Neural progenitor cell (in vitro differentiated cells): ENCODE measurements around the gene PHF10.

Experiments
- EZH2 ChIP-seq: fragments of 200-600 bp; sonication (generic); IDR thresholded peaks from 2 replicates; pipeline ENCODE4 v1.6.1; 2017; ENCODE audit warnings: antibody characterized with exemption, mild to moderate bottlenecking, moderate library complexity
- EZH2phosphoT487 ChIP-seq: fragments of 200-600 bp; sonication (generic); IDR thresholded peaks from 2 replicates; pipeline ENCODE4 v1.6.1; 2017; ENCODE audit warnings: antibody characterized with exemption
- TF ChIP-seq, protein P1 (sequence below): fragments of 200-600 bp; sonication (generic); IDR thresholded peaks from 2 replicates; pipeline ENCODE4 v1.5.1; 2017; ENCODE audit warnings: antibody characterized with exemption, mild to moderate bottlenecking

DNA sequence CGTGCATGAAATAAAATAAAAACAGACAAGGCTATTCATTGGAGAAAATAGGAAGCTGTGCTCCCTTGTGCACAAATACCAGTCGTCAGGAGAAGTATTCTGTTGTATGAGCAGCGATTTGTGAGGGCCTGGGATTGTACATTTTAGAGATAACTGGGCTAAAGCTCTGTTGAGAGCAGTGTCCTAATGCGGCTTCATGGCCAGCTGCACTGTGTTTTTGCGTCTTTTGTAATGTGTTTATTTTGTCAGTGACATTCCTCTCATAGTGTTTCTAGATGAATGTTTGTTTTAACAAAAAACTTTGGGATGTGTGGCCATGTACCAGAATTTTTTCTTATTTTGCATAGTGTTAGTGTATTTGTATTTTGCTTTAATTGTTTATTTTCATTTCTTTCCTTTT is 41.9 kb upstream of the PHF10 start:
- TF ChIP-seq, protein P1, sequence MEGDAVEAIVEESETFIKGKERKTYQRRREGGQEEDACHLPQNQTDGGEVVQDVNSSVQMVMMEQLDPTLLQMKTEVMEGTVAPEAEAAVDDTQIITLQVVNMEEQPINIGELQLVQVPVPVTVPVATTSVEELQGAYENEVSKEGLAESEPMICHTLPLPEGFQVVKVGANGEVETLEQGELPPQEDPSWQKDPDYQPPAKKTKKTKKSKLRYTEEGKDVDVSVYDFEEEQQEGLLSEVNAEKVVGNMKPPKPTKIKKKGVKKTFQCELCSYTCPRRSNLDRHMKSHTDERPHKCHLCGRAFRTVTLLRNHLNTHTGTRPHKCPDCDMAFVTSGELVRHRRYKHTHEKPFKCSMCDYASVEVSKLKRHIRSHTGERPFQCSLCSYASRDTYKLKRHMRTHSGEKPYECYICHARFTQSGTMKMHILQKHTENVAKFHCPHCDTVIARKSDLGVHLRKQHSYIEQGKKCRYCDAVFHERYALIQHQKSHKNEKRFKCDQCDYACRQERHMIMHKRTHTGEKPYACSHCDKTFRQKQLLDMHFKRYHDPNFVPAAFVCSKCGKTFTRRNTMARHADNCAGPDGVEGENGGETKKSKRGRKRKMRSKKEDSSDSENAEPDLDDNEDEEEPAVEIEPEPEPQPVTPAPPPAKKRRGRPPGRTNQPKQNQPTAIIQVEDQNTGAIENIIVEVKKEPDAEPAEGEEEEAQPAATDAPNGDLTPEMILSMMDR, result no peak
- no peak for TF ChIP-seq EZH2
- no peak for TF ChIP-seq EZH2phosphoT487
